Panc1 (cell line): Measurements from ENCODE around the gene BRF1. TPM values are rescaled to one million over a fixed set of nuclear protein-coding genes. Genes with fewer than 3 reads are reported as not detected.

Experiments used
- ATAC-seq: fragments of 200-7000 bp; cut with Tn5 transposase; 2 replicates; pipeline ENCODE4 v1.9.1; 2020; ENCODE audit warnings: mild to moderate bottlenecking, moderate library complexity
- BruUV-seq: library from RNA; stranded (reverse); fragments of 400-500 nt; replicated peaks from 2 replicates; lab custom pipeline; 2021; lab: Mats Ljungman, UMichigan
- CTCF ChIA-PET: fragments of 300-600 bp; sonication (Branson Sonifier 250); formaldehyde crosslinking; loops from one replicate; lab custom pipeline; 2022; ENCODE audit warnings: antibody characterized with exemption; lab: Charles Lee
- POLR2A ChIA-PET: fragments of 300-600 bp; sonication (Branson Sonifier 250); formaldehyde crosslinking; loops from one replicate; lab custom pipeline; 2022; ENCODE audit warnings: antibody characterized with exemption; lab: Charles Lee
- DNase-seq: peaks from one replicate; pipeline ENCODE4 v3.0.0-alpha.2; 2010; ENCODE audit warnings: low read depth, low spot score
- H3K27ac ChIP-seq: 2 replicates; pipeline ENCODE4 v1.5.1; 2011; ENCODE audit warnings: mild to moderate bottlenecking, low read length, inconsistent platforms
- H3K27me3 ChIP-seq: fragments of 200-500 bp; sonication (Bioruptor generic); 2 replicates; pipeline ENCODE4 v1.6.0; 2014; ENCODE audit warnings: low read length, inconsistent platforms; ENCODE audit not compliant: control insufficient read depth, insufficient read depth
- H3K36me3 ChIP-seq: fragments of 200-500 bp; sonication (Bioruptor generic); 2 replicates; pipeline ENCODE4 v1.5.1; 2014; ENCODE audit warnings: inconsistent platforms, mild to moderate bottlenecking, low read length, moderate library complexity; ENCODE audit not compliant: control insufficient read depth, insufficient read depth
- H3K4me1 ChIP-seq: 2 replicates; pipeline ENCODE4 v1.5.1; 2011; ENCODE audit warnings: inconsistent platforms, mild to moderate bottlenecking, low read length, moderate library complexity; ENCODE audit not compliant: control insufficient read depth, insufficient read depth
- H3K4me3 ChIP-seq, 2 experiments: 2 replicates each; pipeline ENCODE4 v1.5.1; 2011 to 2012; ENCODE audit warnings: low read depth in 2 of 2, low read length in 2 of 2, mild to moderate bottlenecking in 2 of 2, inconsistent platforms in 1 of 2, moderate library complexity in 1 of 2
- H3K9me3 ChIP-seq: fragments of 200-500 bp; sonication (Bioruptor generic); 2 replicates; pipeline ENCODE4 v1.5.1; 2014; ENCODE audit warnings: low read depth, mild to moderate bottlenecking, inconsistent platforms, low read length, moderate library complexity; ENCODE audit not compliant: control insufficient read depth, insufficient read depth
- POLR2AphosphoS5 ChIP-seq: IDR thresholded peaks from 2 replicates; pipeline ENCODE4 v1.6.1; 2012; ENCODE audit warnings: mild to moderate bottlenecking, low read depth, low read length, moderate library complexity
- SIN3A ChIP-seq: IDR thresholded peaks from 2 replicates; pipeline ENCODE4 v1.6.1; 2012; ENCODE audit warnings: low read depth, mild to moderate bottlenecking, low read length, moderate library complexity, borderline replicate concordance; ENCODE audit not compliant: insufficient read depth
- TCF7L2 ChIP-seq: IDR thresholded peaks from 2 replicates; pipeline ENCODE4 v1.6.1; 2011; ENCODE audit warnings: mild to moderate bottlenecking, low read depth, low read length, inconsistent platforms
- in situ Hi-C: cut with HindIII; loops from 2 replicates; pipeline ENCODE4 v1.10.0; 2016; ENCODE audit warnings: low sequenced_read_pairs, low pct_unique_long_range_greater_than_20kb
- intact Hi-C: fragments of 100-400 bp; cut with micrococcal nuclease; formaldehyde crosslinking; loops from one replicate; pipeline ENCODE4 v1.10.0; 2022; ENCODE audit not compliant: unreplicated experiment
- total RNA-seq: library from RNA; stranded (reverse); gene quantifications from one replicate; pipeline ENCODE4 v1.2.1, GENCODE V29; 2021; ENCODE audit not compliant: unreplicated experiment
- TF ChIP-seq, protein P1 (sequence below), 2 experiments: IDR thresholded peaks; 2 replicates each; pipeline ENCODE4 v1.6.1; 2011 to 2012; ENCODE audit warnings: low read depth in 2 of 2, control low read depth in 1 of 2, low read length in 1 of 2, mild to moderate bottlenecking in 1 of 2, moderate library complexity in 1 of 2; ENCODE audit not compliant: insufficient read depth in 1 of 2
- TF ChIP-seq, protein P2 (sequence below): fragments of 450-650 bp; IDR thresholded peaks from 2 replicates; pipeline ENCODE4 v1.5.1; 2017; ENCODE audit warnings: mild to moderate bottlenecking

BRF1 gene
- total RNA-seq, 1 experiment from 2014 or later, result 25.0 TPM

DNA sequence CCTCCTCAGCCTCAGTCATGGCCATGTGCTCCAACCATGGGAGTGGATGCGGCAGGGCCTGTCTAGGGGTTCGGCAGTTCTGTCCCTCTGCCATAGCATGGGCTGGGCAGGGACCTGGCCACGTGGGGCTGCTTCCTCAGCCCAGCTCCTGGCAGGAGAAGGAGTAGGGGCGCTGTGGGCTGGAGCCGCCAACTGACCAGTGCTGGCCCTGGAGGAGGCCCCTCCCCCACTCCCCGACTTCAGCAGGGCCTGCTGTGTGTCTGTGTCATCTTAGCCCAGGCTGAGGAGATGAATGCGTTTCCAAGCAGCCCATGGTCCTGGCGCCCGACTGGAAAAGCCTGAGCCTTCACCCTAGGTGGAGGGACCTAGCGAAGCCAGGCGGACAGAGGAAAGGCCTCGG is 11.0 kb upstream of the BRF1 start:
- H3K4me3 ChIP-seq, result no peak overlapping the region
- H3K27me3 ChIP-seq, result no peaks in the 10 kb centered on the region
- H3K9me3 ChIP-seq, result no peaks in the 10 kb centered on the region
- peaks cover 4% of the 10 kb centered on the region; the same call in 1 of the 2 replicates for H3K4me1 ChIP-seq
- no peak for DNase-seq
- H3K27ac ChIP-seq, result no peak overlapping the region
- TF ChIP-seq SIN3A, result no peak
- no peak for TF ChIP-seq TCF7L2
- TF ChIP-seq, protein P1, sequence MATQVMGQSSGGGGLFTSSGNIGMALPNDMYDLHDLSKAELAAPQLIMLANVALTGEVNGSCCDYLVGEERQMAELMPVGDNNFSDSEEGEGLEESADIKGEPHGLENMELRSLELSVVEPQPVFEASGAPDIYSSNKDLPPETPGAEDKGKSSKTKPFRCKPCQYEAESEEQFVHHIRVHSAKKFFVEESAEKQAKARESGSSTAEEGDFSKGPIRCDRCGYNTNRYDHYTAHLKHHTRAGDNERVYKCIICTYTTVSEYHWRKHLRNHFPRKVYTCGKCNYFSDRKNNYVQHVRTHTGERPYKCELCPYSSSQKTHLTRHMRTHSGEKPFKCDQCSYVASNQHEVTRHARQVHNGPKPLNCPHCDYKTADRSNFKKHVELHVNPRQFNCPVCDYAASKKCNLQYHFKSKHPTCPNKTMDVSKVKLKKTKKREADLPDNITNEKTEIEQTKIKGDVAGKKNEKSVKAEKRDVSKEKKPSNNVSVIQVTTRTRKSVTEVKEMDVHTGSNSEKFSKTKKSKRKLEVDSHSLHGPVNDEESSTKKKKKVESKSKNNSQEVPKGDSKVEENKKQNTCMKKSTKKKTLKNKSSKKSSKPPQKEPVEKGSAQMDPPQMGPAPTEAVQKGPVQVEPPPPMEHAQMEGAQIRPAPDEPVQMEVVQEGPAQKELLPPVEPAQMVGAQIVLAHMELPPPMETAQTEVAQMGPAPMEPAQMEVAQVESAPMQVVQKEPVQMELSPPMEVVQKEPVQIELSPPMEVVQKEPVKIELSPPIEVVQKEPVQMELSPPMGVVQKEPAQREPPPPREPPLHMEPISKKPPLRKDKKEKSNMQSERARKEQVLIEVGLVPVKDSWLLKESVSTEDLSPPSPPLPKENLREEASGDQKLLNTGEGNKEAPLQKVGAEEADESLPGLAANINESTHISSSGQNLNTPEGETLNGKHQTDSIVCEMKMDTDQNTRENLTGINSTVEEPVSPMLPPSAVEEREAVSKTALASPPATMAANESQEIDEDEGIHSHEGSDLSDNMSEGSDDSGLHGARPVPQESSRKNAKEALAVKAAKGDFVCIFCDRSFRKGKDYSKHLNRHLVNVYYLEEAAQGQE (IDR thresholded peaks at IDR 0.05; ENCODE audit: insufficient read depth in 1 of 2, low read depth in 2 of 2, low read length in 1 of 2), result no peak
- no peak for TF ChIP-seq POLR2AphosphoS5
- TF ChIP-seq, protein P2, sequence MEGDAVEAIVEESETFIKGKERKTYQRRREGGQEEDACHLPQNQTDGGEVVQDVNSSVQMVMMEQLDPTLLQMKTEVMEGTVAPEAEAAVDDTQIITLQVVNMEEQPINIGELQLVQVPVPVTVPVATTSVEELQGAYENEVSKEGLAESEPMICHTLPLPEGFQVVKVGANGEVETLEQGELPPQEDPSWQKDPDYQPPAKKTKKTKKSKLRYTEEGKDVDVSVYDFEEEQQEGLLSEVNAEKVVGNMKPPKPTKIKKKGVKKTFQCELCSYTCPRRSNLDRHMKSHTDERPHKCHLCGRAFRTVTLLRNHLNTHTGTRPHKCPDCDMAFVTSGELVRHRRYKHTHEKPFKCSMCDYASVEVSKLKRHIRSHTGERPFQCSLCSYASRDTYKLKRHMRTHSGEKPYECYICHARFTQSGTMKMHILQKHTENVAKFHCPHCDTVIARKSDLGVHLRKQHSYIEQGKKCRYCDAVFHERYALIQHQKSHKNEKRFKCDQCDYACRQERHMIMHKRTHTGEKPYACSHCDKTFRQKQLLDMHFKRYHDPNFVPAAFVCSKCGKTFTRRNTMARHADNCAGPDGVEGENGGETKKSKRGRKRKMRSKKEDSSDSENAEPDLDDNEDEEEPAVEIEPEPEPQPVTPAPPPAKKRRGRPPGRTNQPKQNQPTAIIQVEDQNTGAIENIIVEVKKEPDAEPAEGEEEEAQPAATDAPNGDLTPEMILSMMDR, result no peak
- POLR2A ChIA-PET, result no interaction called here
- in situ Hi-C loops (no loop called here), intact Hi-C loops (no loop called here)
- ATAC-seq, result no peak
- CTCF ChIA-PET, result interaction anchor here (0.5 to 0.6 kb wide), 2 partner anchors 122 to 249 kb away, joined by 3 to 8 read pairs; no protein-coding TSS in a partner anchor
- no TSS peak for BruUV-seq
- no peaks in the 10 kb centered on the region; the same call in 1 of the 2 replicates for H3K36me3 ChIP-seq

DNA sequence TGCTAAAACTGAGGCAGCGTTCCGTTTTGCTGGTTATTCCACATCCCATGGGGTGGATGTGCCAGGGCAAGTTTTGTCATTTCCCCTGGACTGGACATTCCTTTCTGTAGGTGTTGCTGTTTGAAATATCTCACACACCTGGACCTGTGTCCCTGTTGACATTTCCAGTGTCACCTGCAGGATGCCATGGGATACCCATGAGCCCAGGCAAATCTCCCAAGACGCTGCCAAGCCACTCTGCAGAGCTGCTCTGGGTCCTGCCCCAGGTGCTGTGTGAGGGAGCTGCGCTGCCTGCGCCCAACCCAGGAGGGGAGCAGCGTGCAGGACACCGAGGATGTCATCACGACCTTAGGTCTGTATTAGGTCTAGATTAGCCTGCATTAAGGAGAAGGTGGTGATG is 8.6 kb upstream of the BRF1 start:
- ATAC-seq, result no peak
- ChIA-PET CTCF (no interaction called here), POLR2A (no interaction called here)
- H3K27ac ChIP-seq, result no peak overlapping the region
- no peaks in the 10 kb centered on the region for H3K27me3 ChIP-seq
- intact Hi-C loops, result no loop called here
- H3K36me3 ChIP-seq, result no peaks in the 10 kb centered on the region
- no peak overlapping the region for H3K4me3 ChIP-seq
- no peaks in the 10 kb centered on the region; the same call in 1 of the 2 replicates for H3K4me1 ChIP-seq
- no peak for DNase-seq
- in situ Hi-C loops, result no loop called here
- no TSS peak for BruUV-seq
- TF ChIP-seq TCF7L2 (no peak), POLR2AphosphoS5 (no peak), SIN3A (no peak)
- TF ChIP-seq, protein P2, result no peak
- no peaks in the 10 kb centered on the region for H3K9me3 ChIP-seq
